ENCODE measurements around the gene PRM1.

The PRM1 gene, protein sequence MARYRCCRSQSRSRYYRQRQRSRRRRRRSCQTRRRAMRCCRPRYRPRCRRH

GRCh38 chr16:11280616-11281522, at the start of gene PRM1:
TSS of gene PRM1 (minus strand) at chr16:11281330. CDS start at chr16:11281238, 92 bp downstream.
- TF ChIP-seq, protein P1, sequence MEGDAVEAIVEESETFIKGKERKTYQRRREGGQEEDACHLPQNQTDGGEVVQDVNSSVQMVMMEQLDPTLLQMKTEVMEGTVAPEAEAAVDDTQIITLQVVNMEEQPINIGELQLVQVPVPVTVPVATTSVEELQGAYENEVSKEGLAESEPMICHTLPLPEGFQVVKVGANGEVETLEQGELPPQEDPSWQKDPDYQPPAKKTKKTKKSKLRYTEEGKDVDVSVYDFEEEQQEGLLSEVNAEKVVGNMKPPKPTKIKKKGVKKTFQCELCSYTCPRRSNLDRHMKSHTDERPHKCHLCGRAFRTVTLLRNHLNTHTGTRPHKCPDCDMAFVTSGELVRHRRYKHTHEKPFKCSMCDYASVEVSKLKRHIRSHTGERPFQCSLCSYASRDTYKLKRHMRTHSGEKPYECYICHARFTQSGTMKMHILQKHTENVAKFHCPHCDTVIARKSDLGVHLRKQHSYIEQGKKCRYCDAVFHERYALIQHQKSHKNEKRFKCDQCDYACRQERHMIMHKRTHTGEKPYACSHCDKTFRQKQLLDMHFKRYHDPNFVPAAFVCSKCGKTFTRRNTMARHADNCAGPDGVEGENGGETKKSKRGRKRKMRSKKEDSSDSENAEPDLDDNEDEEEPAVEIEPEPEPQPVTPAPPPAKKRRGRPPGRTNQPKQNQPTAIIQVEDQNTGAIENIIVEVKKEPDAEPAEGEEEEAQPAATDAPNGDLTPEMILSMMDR (IDR thresholded peaks at IDR 0.05) = no peak
- Mint-ChIP-seq H3K9me3 (no peaks in the 10 kb centered on the region), H3K4me3 (no peak within 1 kb of the TSS), H3K27ac (peak within 1 kb of the TSS; percentile 9), H3K4me1 (peaks cover 13% of the 10 kb centered on the region), H3K36me3 (ENCODE audit: low read depth) (no peaks in the 10 kb centered on the region), H3K27me3 (ENCODE audit: low read depth, poor library complexity) (peaks cover 11% of the 10 kb centered on the region)
- no peak for DNase-seq

DNA sequence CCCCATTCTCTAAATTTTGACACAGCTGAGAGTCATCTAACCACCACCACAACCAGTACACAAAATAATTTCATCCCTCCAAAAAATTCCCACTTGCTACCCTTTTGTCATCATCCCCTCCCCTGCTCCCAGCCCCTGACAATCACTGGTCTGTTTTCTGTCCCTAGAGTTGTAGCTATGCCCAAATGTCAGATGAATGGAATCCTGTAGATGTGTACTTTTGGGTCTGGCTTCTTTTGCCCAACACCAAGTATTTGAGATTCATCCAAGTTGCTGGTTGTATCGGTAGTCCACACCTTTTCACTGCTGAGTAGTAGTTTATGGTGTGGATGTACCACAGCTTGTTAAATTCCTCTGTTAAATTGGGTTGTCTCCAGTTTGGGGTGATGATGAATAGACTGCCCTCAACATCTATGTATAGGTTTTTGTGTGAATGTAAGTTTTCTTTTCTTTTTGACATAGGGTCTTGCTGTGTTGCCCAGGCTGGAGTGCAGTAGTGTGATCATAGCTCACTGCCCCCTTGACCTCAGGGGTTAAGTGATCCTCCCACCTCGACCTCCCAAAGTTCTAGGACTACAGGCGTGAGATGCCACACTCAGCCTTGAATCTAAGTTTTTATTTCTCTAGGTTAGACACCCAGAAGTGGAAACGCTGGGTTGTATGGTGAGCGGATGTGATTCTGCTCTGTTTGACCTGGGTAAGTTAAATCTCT, 49.6 kb upstream of the PRM1 start:
- Mint-ChIP-seq H3K9me3 (peaks cover 20% of the 10 kb centered on the region), H3K27me3 (ENCODE audit: low read depth, poor library complexity) (peaks cover 18% of the 10 kb centered on the region), H3K4me1 (peaks cover 62% of the 10 kb centered on the region), H3K4me3 (no peak overlapping the region), H3K36me3 (ENCODE audit: low read depth) (peaks cover 5% of the 10 kb centered on the region), H3K27ac (no peak overlapping the region)
- DNase-seq = no peak
- TF ChIP-seq, protein P1 (IDR thresholded peaks at IDR 0.05) = no peak

GRCh38 chr16:11329891-11330290, 48.8 kb upstream of the PRM1 start:
- peaks cover 17% of the 10 kb centered on the region for H3K9me3 Mint-ChIP-seq
- H3K4me3 Mint-ChIP-seq = no peak overlapping the region
- peaks cover 70% of the 10 kb centered on the region for H3K4me1 Mint-ChIP-seq
- DNase-seq = no peak
- H3K27me3 Mint-ChIP-seq (ENCODE audit: low read depth, poor library complexity) = peaks cover 20% of the 10 kb centered on the region
- peaks cover 3% of the 10 kb centered on the region for H3K36me3 Mint-ChIP-seq (ENCODE audit: low read depth)
- TF ChIP-seq, protein P1 (IDR thresholded peaks at IDR 0.05) = no peak
- peak overlapping the region; percentile 64 for H3K27ac Mint-ChIP-seq

- Mint-ChIP-seq H3K4me1 (peaks cover 71% of the 10 kb centered on the region), H3K27me3 (ENCODE audit: low read depth, poor library complexity) (peaks cover 20% of the 10 kb centered on the region), H3K4me3 (peak overlapping the region; percentile 70), H3K27ac (peak overlapping the region; percentile 96), H3K9me3 (peaks cover 9% of the 10 kb centered on the region), H3K36me3 (ENCODE audit: low read depth) (no peaks in the 10 kb centered on the region)
- no peak for DNase-seq
- TF ChIP-seq, protein P1 (IDR thresholded peaks at IDR 0.05) = no peak
Measured at GRCh38 chr16:11329071-11329491, 48.0 kb upstream of the PRM1 start.

- Mint-ChIP-seq H3K9me3 (peaks cover 6% of the 10 kb centered on the region), H3K4me3 (peak overlapping the region; percentile 70), H3K4me1 (peaks cover 67% of the 10 kb centered on the region), H3K27ac (peak overlapping the region; percentile 96), H3K27me3 (ENCODE audit: low read depth, poor library complexity) (peaks cover 18% of the 10 kb centered on the region), H3K36me3 (ENCODE audit: low read depth) (no peaks in the 10 kb centered on the region)
- TF ChIP-seq, protein P1 (IDR thresholded peaks at IDR 0.05) = no peak
- no peak for DNase-seq
Measured at GRCh38 chr16:11328172-11329070, 47.3 kb upstream of the PRM1 start.
